ENCODE data around the gene CECR2.

DNA sequence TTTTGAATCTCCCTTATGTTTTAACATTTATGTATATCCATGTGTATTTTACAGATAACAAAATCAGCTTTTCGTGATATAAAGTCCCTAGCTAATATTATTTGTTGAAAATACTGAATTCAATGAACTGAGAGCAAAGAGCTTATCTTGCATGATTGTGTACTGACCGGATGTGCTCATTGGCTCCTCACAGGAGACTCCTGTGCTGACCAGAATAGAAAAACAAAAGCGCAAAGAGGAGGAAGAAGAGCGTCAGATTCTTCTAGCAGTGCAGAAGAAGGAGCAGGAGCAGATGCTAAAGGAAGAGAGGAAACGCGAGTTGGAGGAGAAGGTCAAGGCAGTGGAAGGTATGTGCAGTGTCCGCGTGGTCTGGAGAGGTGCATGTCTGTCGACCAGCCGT lies 154.7 kb downstream of the CECR2 start:
- TF ChIP-seq CTCF (IDR thresholded peaks at IDR 0.05; ENCODE audit: borderline replicate concordance, extremely low read depth, low read length, poor library complexity, severe bottlenecking) (no peak), EZH2 (IDR thresholded peaks at IDR 0.05; ENCODE audit: borderline replicate concordance, low read depth, low read length, severe bottlenecking) (no peak)
